ENCODE measurements around the gene ALDH3B1.
"Not testable (repeated sequence)": the region's sequence is repeated elsewhere in the genome, so short reads cannot be mapped to it uniquely, and the experiment has no call there.

ALDH3B1 gene

GRCh38 chr11:68010090-68011041 is at the start of gene ALDH3B1:
TSS of gene ALDH3B1 (plus strand) at chr11:68010327. CDS start at chr11:68015298, 4,971 bp downstream.
- Histone ChIP-seq H3K4me2 (ENCODE audit: low read depth, low read length, poor library complexity, severe bottlenecking) (peak within 1 kb of the TSS; percentile 35), H2AFZ (ENCODE audit: low read depth, low read length, severe bottlenecking) (peak within 1 kb of the TSS; percentile 70), H4K20me1 (ENCODE audit: low read depth, low read length) (no peaks in the 10 kb centered on the region), H3K4me3 (ENCODE audit: insufficient read depth, low read length, poor library complexity, severe bottlenecking) (no peak within 1 kb of the TSS), H3K27ac (ENCODE audit: low read depth, low read length) (peak within 1 kb of the TSS; percentile 65), H3K27me3 (ENCODE audit: low read length) (no peaks in the 10 kb centered on the region), H3K9me3 (ENCODE audit: insufficient read depth, low read length) (no peaks in the 10 kb centered on the region), H3F3A (ENCODE audit: insufficient read depth) (peaks cover 6% of the 10 kb centered on the region; the same call in 1 of the 2 replicates), H3K36me3 (ENCODE audit: low read length) (no peaks in the 10 kb centered on the region), H3K79me2 (ENCODE audit: insufficient read depth, low read length) (no peaks in the 10 kb centered on the region), H3K9me2 (replicated peaks; ENCODE audit: insufficient read depth, low read length) (no peaks in the 10 kb centered on the region), H3K9ac (ENCODE audit: low read length) (peak within 1 kb of the TSS; percentile 23)
- TF ChIP-seq EZH2phosphoT487 (conservative IDR thresholded peaks at IDR 0.05; ENCODE audit: low read length) (no peak), CTCF (IDR thresholded peaks at IDR 0.05; ENCODE audit: insufficient read depth, low read length, poor library complexity, severe bottlenecking) (no peak)

- H4K20me1 ChIP-seq (ENCODE audit: low read depth, low read length); H3K27me3 ChIP-seq (ENCODE audit: low read length); H3K9me3 ChIP-seq (ENCODE audit: insufficient read depth, low read length); H3K36me3 ChIP-seq (ENCODE audit: low read length); H3K79me2 ChIP-seq (ENCODE audit: insufficient read depth, low read length); H3K4me3 ChIP-seq (ENCODE audit: insufficient read depth, low read length, poor library complexity, severe bottlenecking); H2AFZ ChIP-seq (ENCODE audit: low read depth, low read length, severe bottlenecking); H3K4me2 ChIP-seq (ENCODE audit: low read depth, low read length, poor library complexity, severe bottlenecking); H3K9me2 ChIP-seq (replicated peaks; ENCODE audit: insufficient read depth, low read length); H3K27ac ChIP-seq (ENCODE audit: low read depth, low read length); H3F3A ChIP-seq (ENCODE audit: insufficient read depth); H3K9ac ChIP-seq (ENCODE audit: low read length): not testable (repeated sequence)
Observed at GRCh38 chr11:67963217-67963616, 46.9 kb upstream of the ALDH3B1 start.

GRCh38 chr11:67963879-67964278 is 46.2 kb upstream of the ALDH3B1 start:
- H3K27ac ChIP-seq (ENCODE audit: low read depth, low read length); H3K4me3 ChIP-seq (ENCODE audit: insufficient read depth, low read length, poor library complexity, severe bottlenecking); H3K27me3 ChIP-seq (ENCODE audit: low read length); H3K9me3 ChIP-seq (ENCODE audit: insufficient read depth, low read length); H4K20me1 ChIP-seq (ENCODE audit: low read depth, low read length); H3K9ac ChIP-seq (ENCODE audit: low read length); H3K4me2 ChIP-seq (ENCODE audit: low read depth, low read length, poor library complexity, severe bottlenecking); H3F3A ChIP-seq (ENCODE audit: insufficient read depth); H3K36me3 ChIP-seq (ENCODE audit: low read length); H2AFZ ChIP-seq (ENCODE audit: low read depth, low read length, severe bottlenecking); H3K79me2 ChIP-seq (ENCODE audit: insufficient read depth, low read length); H3K9me2 ChIP-seq (replicated peaks; ENCODE audit: insufficient read depth, low read length): not testable (repeated sequence)

- not testable (repeated sequence) for H3K9me2 ChIP-seq (replicated peaks; ENCODE audit: insufficient read depth, low read length); H3F3A ChIP-seq (ENCODE audit: insufficient read depth); H3K27ac ChIP-seq (ENCODE audit: low read depth, low read length); H3K27me3 ChIP-seq (ENCODE audit: low read length); H2AFZ ChIP-seq (ENCODE audit: low read depth, low read length, severe bottlenecking); H3K4me2 ChIP-seq (ENCODE audit: low read depth, low read length, poor library complexity, severe bottlenecking); H3K36me3 ChIP-seq (ENCODE audit: low read length); H3K4me3 ChIP-seq (ENCODE audit: insufficient read depth, low read length, poor library complexity, severe bottlenecking); H3K9me3 ChIP-seq (ENCODE audit: insufficient read depth, low read length); H4K20me1 ChIP-seq (ENCODE audit: low read depth, low read length); H3K79me2 ChIP-seq (ENCODE audit: insufficient read depth, low read length); H3K9ac ChIP-seq (ENCODE audit: low read length)
Observed at GRCh38 chr11:67964746-67965145, 45.4 kb upstream of the ALDH3B1 start.

- H3K79me2 ChIP-seq (ENCODE audit: insufficient read depth, low read length); H2AFZ ChIP-seq (ENCODE audit: low read depth, low read length, severe bottlenecking); H3K4me2 ChIP-seq (ENCODE audit: low read depth, low read length, poor library complexity, severe bottlenecking); H3K27me3 ChIP-seq (ENCODE audit: low read length); H3K9ac ChIP-seq (ENCODE audit: low read length); H3K9me2 ChIP-seq (replicated peaks; ENCODE audit: insufficient read depth, low read length); H4K20me1 ChIP-seq (ENCODE audit: low read depth, low read length); H3F3A ChIP-seq (ENCODE audit: insufficient read depth); H3K27ac ChIP-seq (ENCODE audit: low read depth, low read length); H3K4me3 ChIP-seq (ENCODE audit: insufficient read depth, low read length, poor library complexity, severe bottlenecking); H3K36me3 ChIP-seq (ENCODE audit: low read length); H3K9me3 ChIP-seq (ENCODE audit: insufficient read depth, low read length): not testable (repeated sequence)
Observed at GRCh38 chr11:67965830-67966348, 44.2 kb upstream of the ALDH3B1 start.

GRCh38 chr11:67974746-67975145 is 35.4 kb upstream of the ALDH3B1 start:
- H3K9me3 ChIP-seq (ENCODE audit: insufficient read depth, low read length); H4K20me1 ChIP-seq (ENCODE audit: low read depth, low read length); H3K27ac ChIP-seq (ENCODE audit: low read depth, low read length); H3K79me2 ChIP-seq (ENCODE audit: insufficient read depth, low read length); H3K4me2 ChIP-seq (ENCODE audit: low read depth, low read length, poor library complexity, severe bottlenecking); H3K36me3 ChIP-seq (ENCODE audit: low read length); H3K4me3 ChIP-seq (ENCODE audit: insufficient read depth, low read length, poor library complexity, severe bottlenecking); H3K27me3 ChIP-seq (ENCODE audit: low read length); H3K9ac ChIP-seq (ENCODE audit: low read length); H3F3A ChIP-seq (ENCODE audit: insufficient read depth); H2AFZ ChIP-seq (ENCODE audit: low read depth, low read length, severe bottlenecking); H3K9me2 ChIP-seq (replicated peaks; ENCODE audit: insufficient read depth, low read length): not testable (repeated sequence)

GRCh38 chr11:67978766-67979418 is 31.2 kb upstream of the ALDH3B1 start:
- H3K4me2 ChIP-seq (ENCODE audit: low read depth, low read length, poor library complexity, severe bottlenecking); H4K20me1 ChIP-seq (ENCODE audit: low read depth, low read length); H3K79me2 ChIP-seq (ENCODE audit: insufficient read depth, low read length); H3K4me3 ChIP-seq (ENCODE audit: insufficient read depth, low read length, poor library complexity, severe bottlenecking); H3K27me3 ChIP-seq (ENCODE audit: low read length); H3K36me3 ChIP-seq (ENCODE audit: low read length); H3K9ac ChIP-seq (ENCODE audit: low read length); H3K9me3 ChIP-seq (ENCODE audit: insufficient read depth, low read length); H3K27ac ChIP-seq (ENCODE audit: low read depth, low read length); H2AFZ ChIP-seq (ENCODE audit: low read depth, low read length, severe bottlenecking); H3K9me2 ChIP-seq (replicated peaks; ENCODE audit: insufficient read depth, low read length); H3F3A ChIP-seq (ENCODE audit: insufficient read depth): not testable (repeated sequence)

All from SU-DHL-6 (cell line).